ENCODE data around the gene PATZ1. TPM values are rescaled to one million over a fixed set of nuclear protein-coding genes. Genes with fewer than 3 reads are reported as not detected.

The PATZ1 gene
- total and polyA plus RNA-seq, 2 of the 8 experiments (the other 6 are each of a cell fraction or from before 2014, with no cell fraction given), result 62.1 to 70.9 TPM

- TF ChIP-seq CTCF (IDR thresholded peaks at IDR 0.05; ENCODE audit: control extremely low read depth in 1 of 3, insufficient read depth in 1 of 3, low read depth in 1 of 3, low read length in 3 of 3), result no peak
These were observed 14.1 kb downstream of the PATZ1 start (continued) for GRCh38 chr22:31332010-31332409.
